SK-N-MC (cell line): ENCODE measurements around the gene NTMT1.

ENCODE experiments used
- EZH2 ChIP-seq: fragments of 200-600 bp; sonication (generic); IDR thresholded peaks from one replicate; pipeline ENCODE4 v1.6.1; 2017; ENCODE audit warnings: antibody characterized with exemption
- POLR2AphosphoS5 ChIP-seq: IDR thresholded peaks from 2 replicates; pipeline ENCODE4 v1.6.1; 2012; ENCODE audit warnings: mild to moderate bottlenecking, low read depth, low read length, borderline replicate concordance

- TF ChIP-seq EZH2 (no peak), POLR2AphosphoS5 (no peak)
Measured at GRCh38 chr9:129653823-129654553, 28.0 kb downstream of the NTMT1 start.
